ENCODE measurements around the gene GDPD2. TPM values are rescaled to one million over a fixed set of nuclear protein-coding genes. Genes with fewer than 3 reads are reported as not detected.

The GDPD2 gene
- total RNA-seq, 1 donor: not detected

- H3K27me3 ChIP-seq (ENCODE audit: insufficient read depth, low read length): no peaks in the 10 kb centered on the region
- no peaks in the 10 kb centered on the region for H3K36me3 ChIP-seq (ENCODE audit: insufficient read depth, low read length)
- TF ChIP-seq CTCF (IDR thresholded peaks at IDR 0.05; ENCODE audit: extremely low read depth, low read depth, low read length): peak; percentile 56
- no peak overlapping the region for H3K27ac ChIP-seq (ENCODE audit: low read depth, low read length)
- peak overlapping the region; percentile 85 for H2AFZ ChIP-seq (ENCODE audit: low read length)
- no peaks in the 10 kb centered on the region for H3K79me2 ChIP-seq (ENCODE audit: insufficient read depth, low read length)
- H3K4me3 ChIP-seq (ENCODE audit: insufficient read depth, low read length): peak overlapping the region; percentile 75
- peaks cover 4% of the 10 kb centered on the region for H3K4me1 ChIP-seq (ENCODE audit: insufficient read depth, low read length)
- no peaks in the 10 kb centered on the region for H3K9me3 ChIP-seq (ENCODE audit: low read depth, low read length)
- H3K4me2 ChIP-seq (ENCODE audit: insufficient read depth, low read length): peak overlapping the region; percentile 79
- H4K20me1 ChIP-seq (ENCODE audit: insufficient read depth, low read length): peaks cover 2% of the 10 kb centered on the region
- DNase-seq (ENCODE audit: insufficient read length, low spot score, missing footprints): peak; percentile 95
Measured at GRCh38 chrX:70452143-70452733, 29.1 kb downstream of the GDPD2 start.

GRCh38 chrX:70453024-70453618, 30.0 kb downstream of the GDPD2 start:
- no peak overlapping the region for H2AFZ ChIP-seq (ENCODE audit: low read length)
- H3K27ac ChIP-seq (ENCODE audit: low read depth, low read length): no peak overlapping the region
- TF ChIP-seq CTCF (IDR thresholded peaks at IDR 0.05; ENCODE audit: extremely low read depth, low read depth, low read length): no peak
- H3K9me3 ChIP-seq (ENCODE audit: low read depth, low read length): no peaks in the 10 kb centered on the region
- H3K36me3 ChIP-seq (ENCODE audit: insufficient read depth, low read length): no peaks in the 10 kb centered on the region
- H3K4me3 ChIP-seq (ENCODE audit: insufficient read depth, low read length): peak overlapping the region; percentile 75
- peaks cover 4% of the 10 kb centered on the region for H3K4me1 ChIP-seq (ENCODE audit: insufficient read depth, low read length)
- peak overlapping the region; percentile 79 for H3K4me2 ChIP-seq (ENCODE audit: insufficient read depth, low read length)
- peak; percentile 74 for DNase-seq (ENCODE audit: insufficient read length, low spot score, missing footprints)
- H3K27me3 ChIP-seq (ENCODE audit: insufficient read depth, low read length): no peaks in the 10 kb centered on the region
- H4K20me1 ChIP-seq (ENCODE audit: insufficient read depth, low read length): peaks cover 2% of the 10 kb centered on the region
- no peaks in the 10 kb centered on the region for H3K79me2 ChIP-seq (ENCODE audit: insufficient read depth, low read length)

GRCh38 chrX:70454441-70455365, 31.6 kb downstream of the GDPD2 start:
- Histone ChIP-seq H3K4me2 (ENCODE audit: insufficient read depth, low read length) (peak overlapping the region; percentile 92), H4K20me1 (ENCODE audit: insufficient read depth, low read length) (peaks cover 2% of the 10 kb centered on the region), H3K27ac (ENCODE audit: low read depth, low read length) (no peak overlapping the region), H3K36me3 (ENCODE audit: insufficient read depth, low read length) (no peaks in the 10 kb centered on the region), H3K4me1 (ENCODE audit: insufficient read depth, low read length) (peaks cover 4% of the 10 kb centered on the region), H3K4me3 (ENCODE audit: insufficient read depth, low read length) (peak overlapping the region; percentile 70), H3K79me2 (ENCODE audit: insufficient read depth, low read length) (no peaks in the 10 kb centered on the region), H3K27me3 (ENCODE audit: insufficient read depth, low read length) (no peaks in the 10 kb centered on the region), H3K9me3 (ENCODE audit: low read depth, low read length) (no peaks in the 10 kb centered on the region), H2AFZ (ENCODE audit: low read length) (peak overlapping the region; percentile 69)
- peak; percentile 92 for TF ChIP-seq CTCF (IDR thresholded peaks at IDR 0.05; ENCODE audit: extremely low read depth, low read depth, low read length)
- DNase-seq (ENCODE audit: insufficient read length, low spot score, missing footprints): peak; percentile 94

Measured in osteoblast (primary cell).